ENCODE data around the gene PCBP3. TPM values are rescaled to one million over a fixed set of nuclear protein-coding genes. Genes with fewer than 3 reads are reported as not detected.

PCBP3 gene
- total and polyA plus RNA-seq, 3 experiments from 2014 or later = 0.31 to 0.38 (median 0.35) TPM

GRCh38 chr21:45977396-45977795 is 333.9 kb downstream of the PCBP3 start:
- Histone ChIP-seq H3K4me3 (ENCODE audit: low read length) (no peak overlapping the region), H3K36me3 (ENCODE audit: insufficient read depth, low read length) (no peaks in the 10 kb centered on the region), H3K27ac (ENCODE audit: low read depth, low read length) (no peak overlapping the region), H3K9me3 (ENCODE audit: low read length) (no peaks in the 10 kb centered on the region), H3K4me1 (ENCODE audit: insufficient read depth, low read length) (peaks cover 33% of the 10 kb centered on the region), H3K27me3 (ENCODE audit: insufficient read depth, low read length, poor library complexity, severe bottlenecking) (peaks cover 22% of the 10 kb centered on the region)
- H3K4me3 Mint-ChIP-seq = no peak overlapping the region
- no peaks in the 10 kb centered on the region for H3K9me3 Mint-ChIP-seq
- CTCF ChIA-PET = no interaction called here
- H3K27me3 Mint-ChIP-seq = peaks cover 22 to 27% of the 10 kb centered on the region in 2 donors
- peaks cover 11 to 31% (median 14%) of the 10 kb centered on the region in 3 donors for H3K4me1 Mint-ChIP-seq
- H3K36me3 Mint-ChIP-seq = no peaks in the 10 kb centered on the region
- POLR2A ChIA-PET = no interaction called here
- no peak for DNase-seq
- no peak overlapping the region for H3K27ac Mint-ChIP-seq

GRCh38 chr21:45979141-45979631 is 335.7 kb downstream of the PCBP3 start:
- Mint-ChIP-seq H3K4me1 (peaks cover 7 to 25% (median 12%) of the 10 kb centered on the region in 3 donors), H3K36me3 (no peaks in the 10 kb centered on the region), H3K27me3 (peaks cover 16 to 22% of the 10 kb centered on the region in 2 donors), H3K9me3 (no peaks in the 10 kb centered on the region), H3K4me3 (peak overlapping the region in 1 of 7 donors; percentile 55), H3K27ac (no peak overlapping the region)
- H3K4me3 ChIP-seq (ENCODE audit: low read length) = no peak overlapping the region
- no peak for DNase-seq
- H3K36me3 ChIP-seq (ENCODE audit: insufficient read depth, low read length) = no peaks in the 10 kb centered on the region
- H3K27ac ChIP-seq (ENCODE audit: low read depth, low read length) = no peak overlapping the region
- ChIA-PET POLR2A (no interaction called here), CTCF (no interaction called here)
- H3K27me3 ChIP-seq (ENCODE audit: insufficient read depth, low read length, poor library complexity, severe bottlenecking) = peaks cover 11% of the 10 kb centered on the region
- H3K9me3 ChIP-seq (ENCODE audit: low read length) = no peaks in the 10 kb centered on the region
- H3K4me1 ChIP-seq (ENCODE audit: insufficient read depth, low read length) = peaks cover 22% of the 10 kb centered on the region

DNA sequence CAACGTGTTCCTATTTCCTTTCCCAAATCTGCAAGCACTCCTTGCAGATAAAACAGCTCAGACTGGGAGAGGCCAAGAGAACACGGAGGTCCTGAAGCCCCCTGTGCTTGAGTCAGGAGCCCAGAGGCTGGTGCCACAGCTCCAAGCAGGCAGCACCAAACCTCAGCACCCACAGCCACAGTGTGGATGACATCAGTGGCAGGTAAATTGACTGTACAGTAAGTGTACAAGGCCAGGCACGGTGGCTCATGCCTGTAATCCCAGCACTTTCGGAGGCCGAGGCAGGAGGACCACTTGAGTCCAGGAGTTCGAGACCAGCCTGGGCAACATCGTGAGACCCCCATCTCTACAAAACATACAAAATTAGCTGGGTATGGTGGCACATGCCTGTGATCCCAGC is 336.1 kb downstream of the PCBP3 start:
- CTCF ChIA-PET = interaction anchor here (1.3 kb wide), 1 partner anchor 10 kb away, joined by 5 read pairs; no protein-coding TSS in a partner anchor

GRCh38 chr21:45980271-45980670 is 336.7 kb downstream of the PCBP3 start:
- peaks cover 14% of the 10 kb centered on the region in 2 donors for H3K27me3 Mint-ChIP-seq
- H3K4me3 ChIP-seq (ENCODE audit: low read length) = no peak overlapping the region
- H3K9me3 Mint-ChIP-seq = no peaks in the 10 kb centered on the region
- no peak overlapping the region for H3K27ac Mint-ChIP-seq
- H3K4me3 Mint-ChIP-seq = no peak overlapping the region
- CTCF ChIA-PET = interaction anchor here (1.3 kb wide), 1 partner anchor 11 kb away, joined by 5 read pairs; no protein-coding TSS in a partner anchor
- POLR2A ChIA-PET = no interaction called here
- no peak for DNase-seq
- H3K36me3 Mint-ChIP-seq = peaks cover 0 to 4% (median 3%) of the 10 kb centered on the region in 3 donors
- no peaks in the 10 kb centered on the region for H3K36me3 ChIP-seq (ENCODE audit: insufficient read depth, low read length)
- no peaks in the 10 kb centered on the region for H3K9me3 ChIP-seq (ENCODE audit: low read length)
- H3K4me1 ChIP-seq (ENCODE audit: insufficient read depth, low read length) = peaks cover 11% of the 10 kb centered on the region
- H3K4me1 Mint-ChIP-seq = peaks cover 9 to 16% (median 14%) of the 10 kb centered on the region in 3 donors
- H3K27ac ChIP-seq (ENCODE audit: low read depth, low read length) = no peak overlapping the region
- H3K27me3 ChIP-seq (ENCODE audit: insufficient read depth, low read length, poor library complexity, severe bottlenecking) = peaks cover 3% of the 10 kb centered on the region

More for the DNA sequence above, 336.1 kb downstream of the PCBP3 start:
- peaks cover 17% of the 10 kb centered on the region for H3K4me1 ChIP-seq (ENCODE audit: insufficient read depth, low read length)
- H3K27ac ChIP-seq (ENCODE audit: low read depth, low read length) = no peak overlapping the region
- no peaks in the 10 kb centered on the region for H3K9me3 ChIP-seq (ENCODE audit: low read length)
- H3K27me3 ChIP-seq (ENCODE audit: insufficient read depth, low read length, poor library complexity, severe bottlenecking) = peaks cover 6% of the 10 kb centered on the region
- peaks cover 16 to 17% of the 10 kb centered on the region in 2 donors for H3K27me3 Mint-ChIP-seq
- no peaks in the 10 kb centered on the region for H3K36me3 Mint-ChIP-seq
- POLR2A ChIA-PET = no interaction called here
- H3K27ac Mint-ChIP-seq = no peak overlapping the region
- H3K4me1 Mint-ChIP-seq = peaks cover 8 to 20% (median 12%) of the 10 kb centered on the region in 3 donors
- no peak for DNase-seq
- no peak overlapping the region for H3K4me3 ChIP-seq (ENCODE audit: low read length)
- peak overlapping the region in 2 of 7 donors; percentile 18 to 32 for H3K4me3 Mint-ChIP-seq
- no peaks in the 10 kb centered on the region for H3K9me3 Mint-ChIP-seq
- H3K36me3 ChIP-seq (ENCODE audit: insufficient read depth, low read length) = no peaks in the 10 kb centered on the region

- H3K27ac Mint-ChIP-seq = no peak overlapping the region
- Histone ChIP-seq H3K27me3 (ENCODE audit: insufficient read depth, low read length, poor library complexity, severe bottlenecking) (peaks cover 3% of the 10 kb centered on the region), H3K4me1 (ENCODE audit: insufficient read depth, low read length) (peaks cover 11% of the 10 kb centered on the region), H3K4me3 (ENCODE audit: low read length) (peak overlapping the region; percentile 44), H3K36me3 (ENCODE audit: insufficient read depth, low read length) (no peaks in the 10 kb centered on the region), H3K9me3 (ENCODE audit: low read length) (no peaks in the 10 kb centered on the region), H3K27ac (ENCODE audit: low read depth, low read length) (no peak overlapping the region)
- H3K9me3 Mint-ChIP-seq = no peaks in the 10 kb centered on the region
- H3K4me1 Mint-ChIP-seq = peaks cover 5 to 12% (median 11%) of the 10 kb centered on the region in 3 donors
- ChIA-PET CTCF (interaction anchor here (1.3 kb wide), 1 partner anchor 11 kb away, joined by 5 read pairs; no protein-coding TSS in a partner anchor), POLR2A (no interaction called here)
- DNase-seq = no peak
- H3K27me3 Mint-ChIP-seq = peaks cover 9 to 10% of the 10 kb centered on the region in 2 donors
- H3K36me3 Mint-ChIP-seq = peaks cover 0 to 4% (median 3%) of the 10 kb centered on the region in 3 donors
- H3K4me3 Mint-ChIP-seq = no peak overlapping the region
Measured at GRCh38 chr21:45980697-45981096, 337.2 kb downstream of the PCBP3 start.

DNA sequence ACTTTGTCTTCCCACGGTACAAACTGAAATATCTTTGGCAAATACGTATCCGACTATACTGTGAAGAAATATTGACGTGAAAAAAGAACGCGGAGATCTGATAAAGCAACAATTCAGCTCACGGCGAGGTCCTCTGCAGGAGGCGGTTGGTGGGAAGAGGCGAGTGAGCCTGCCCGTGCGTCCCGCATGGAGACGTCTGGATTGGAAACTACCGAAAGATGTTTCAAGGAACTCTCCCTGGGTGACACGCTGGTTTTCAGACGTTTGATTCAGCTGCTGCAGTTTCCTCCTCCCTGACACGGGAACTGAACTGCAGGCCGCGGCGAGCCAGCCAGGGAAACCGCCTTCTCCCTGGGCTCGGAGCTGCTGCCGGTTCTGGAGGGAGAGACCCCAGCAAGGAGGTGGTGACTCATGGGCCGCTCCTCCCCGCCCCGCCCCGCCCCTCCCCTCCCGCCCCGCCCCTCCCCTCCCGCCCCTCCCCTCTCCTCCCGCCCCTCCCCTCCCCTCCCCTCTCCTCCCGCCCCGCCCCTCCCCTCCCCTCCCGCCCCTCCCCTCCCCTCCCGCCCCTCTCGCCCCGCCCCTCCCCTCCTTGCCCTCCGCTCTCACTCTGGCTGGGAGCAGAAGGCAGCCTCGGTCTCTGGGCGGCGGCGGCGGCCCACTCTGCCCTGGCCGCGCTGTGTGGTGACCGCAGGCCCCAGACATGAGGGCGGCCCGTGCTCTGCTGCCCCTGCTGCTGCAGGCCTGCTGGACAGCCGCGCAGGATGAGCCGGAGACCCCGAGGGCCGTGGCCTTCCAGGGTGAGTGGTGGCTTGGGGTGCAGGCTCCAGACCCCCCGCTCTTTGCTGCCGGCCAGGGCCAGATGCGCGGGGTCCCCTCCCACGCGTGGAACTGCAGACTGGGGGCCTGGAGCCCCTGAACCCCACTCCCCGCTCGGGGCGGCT is 337.9 kb downstream of the PCBP3 start, which contains the start of gene COL6A1:
COL6A1 (plus strand) TSS at position 620 of the 941 bp plus-strand sequence; CDS start at position 701, 81 bp downstream.
- Mint-ChIP-seq H3K4me1 (peaks cover 1 to 10% (median 9%) of the 10 kb centered on the region in 3 donors), H3K9me3 (no peaks in the 10 kb centered on the region), H3K36me3 (peaks cover 0 to 4% (median 3%) of the 10 kb centered on the region in 3 donors), H3K27me3 (peaks cover 3 to 5% of the 10 kb centered on the region in 2 donors), H3K4me3 (peak within 1 kb of the TSS in 6 of 7 donors; percentile 23 to 73 (median 60)), H3K27ac (peak within 1 kb of the TSS in 1 of 8 donors; percentile 43)
- Histone ChIP-seq H3K9me3 (ENCODE audit: low read length) (no peaks in the 10 kb centered on the region), H3K36me3 (ENCODE audit: insufficient read depth, low read length) (no peaks in the 10 kb centered on the region), H3K27me3 (ENCODE audit: insufficient read depth, low read length, poor library complexity, severe bottlenecking) (peaks cover 3% of the 10 kb centered on the region), H3K27ac (ENCODE audit: low read depth, low read length) (no peak within 1 kb of the TSS), H3K4me1 (ENCODE audit: insufficient read depth, low read length) (peaks cover 11% of the 10 kb centered on the region), H3K4me3 (ENCODE audit: low read length) (peak within 1 kb of the TSS; percentile 44)
- ChIA-PET POLR2A (no interaction called here), CTCF (interaction anchor here (0.9 kb wide), 1 partner anchor 8 kb away, joined by 3 read pairs; no protein-coding TSS in a partner anchor)
- peak; percentile 36 to 75 (median 48) for DNase-seq

GRCh38 chr21:45982092-45982757 is 338.7 kb downstream of the PCBP3 start:
- peak overlapping the region in 1 of 8 donors; percentile 43 for H3K27ac Mint-ChIP-seq
- no peak for DNase-seq
- H3K4me3 Mint-ChIP-seq = peak overlapping the region in 6 of 7 donors; percentile 23 to 73 (median 60)
- H3K9me3 Mint-ChIP-seq = no peaks in the 10 kb centered on the region
- H3K27me3 ChIP-seq (ENCODE audit: insufficient read depth, low read length, poor library complexity, severe bottlenecking) = peaks cover 3% of the 10 kb centered on the region
- no peaks in the 10 kb centered on the region for H3K36me3 ChIP-seq (ENCODE audit: insufficient read depth, low read length)
- H3K27ac ChIP-seq (ENCODE audit: low read depth, low read length) = no peak overlapping the region
- POLR2A ChIA-PET = no interaction called here
- peaks cover 11% of the 10 kb centered on the region for H3K4me1 ChIP-seq (ENCODE audit: insufficient read depth, low read length)
- CTCF ChIA-PET = interaction anchor here (0.9 kb wide), 1 partner anchor 9 kb away, joined by 3 read pairs; no protein-coding TSS in a partner anchor
- H3K27me3 Mint-ChIP-seq = peaks cover 3% of the 10 kb centered on the region in 2 donors
- H3K36me3 Mint-ChIP-seq = peaks cover 0 to 4% (median 3%) of the 10 kb centered on the region in 3 donors
- no peak overlapping the region for H3K4me3 ChIP-seq (ENCODE audit: low read length)
- no peaks in the 10 kb centered on the region for H3K9me3 ChIP-seq (ENCODE audit: low read length)
- H3K4me1 Mint-ChIP-seq = peaks cover 1 to 10% (median 9%) of the 10 kb centered on the region in 3 donors
